Measurements from ENCODE around the gene TOR1B. TPM values are rescaled to one million over a fixed set of nuclear protein-coding genes. Genes with fewer than 3 reads are reported as not detected.

Gene TOR1B
- total RNA-seq, 1 experiment from 2014 or later, result 19.0 TPM

DNA sequence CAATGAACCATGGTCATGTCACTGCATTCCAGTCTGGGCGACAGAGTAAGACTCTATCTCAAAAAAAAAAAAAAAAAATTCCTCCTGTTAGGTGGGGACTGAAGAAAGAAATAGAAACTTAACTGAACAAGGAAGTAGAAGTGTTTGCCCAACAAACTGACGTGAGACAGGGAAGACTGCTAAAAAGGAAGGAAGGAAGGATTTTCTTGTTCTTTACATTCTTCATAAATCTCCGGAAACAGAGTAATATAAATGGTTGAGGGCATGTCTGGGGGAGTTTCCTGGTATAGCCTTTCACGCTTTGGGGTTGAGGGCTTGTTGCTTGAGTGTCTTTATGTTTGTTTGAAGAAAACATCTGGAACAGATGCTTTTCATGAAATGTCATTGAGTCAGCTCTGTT, 3.1 kb downstream of the TOR1B start:
- no TSS peak for BruUV-seq (replicated peaks)
- no peak overlapping the region for H3K27ac ChIP-seq (ENCODE audit: low read depth, low read length)
- H3K4me3 ChIP-seq (replicated peaks in 1 of 2; ENCODE audit: low read depth in 1 of 2, low read length in 2 of 2), result no peak overlapping the region
- no peak overlapping the region for H2AFZ ChIP-seq (ENCODE audit: low read depth, low read length, poor library complexity, severe bottlenecking)
- H4K20me1 ChIP-seq (ENCODE audit: insufficient read depth), result no peaks in the 10 kb centered on the region
- DNase-seq (ENCODE audit: low read depth, low spot score) (no peak), ATAC-seq (no peak)
- H3K36me3 ChIP-seq (ENCODE audit: control insufficient read depth in 1 of 2, insufficient read depth in 2 of 2, low read length in 2 of 2), result peaks cover 6 to 10% of the 10 kb centered on the region in 2 experiments; a peak in 3 of 4 replicates
- intact Hi-C loops (cut with micrococcal nuclease), result no loop called here
- H3K4me2 ChIP-seq (ENCODE audit: low read length), result no peak overlapping the region
- TF ChIP-seq JUND (IDR thresholded peaks at IDR 0.05) (no peak), POLR2AphosphoS5 (IDR thresholded peaks at IDR 0.05; ENCODE audit: low read depth, low read length) (no peak), POLR2A (IDR thresholded peaks at IDR 0.05; ENCODE audit: borderline replicate concordance, extremely low read depth, insufficient read depth, insufficient read length) (no peak), EZH2phosphoT487 (IDR thresholded peaks at IDR 0.05; ENCODE audit: borderline replicate concordance) (no peak), EGR1 (IDR thresholded peaks at IDR 0.05; ENCODE audit: low read depth) (no peak), ZFX (IDR thresholded peaks at IDR 0.05) (no peak), SRF (IDR thresholded peaks at IDR 0.05; ENCODE audit: low read depth) (no peak), CEBPB (IDR thresholded peaks at IDR 0.05; ENCODE audit: low read depth) (no peak), FOSL1 (IDR thresholded peaks at IDR 0.05; ENCODE audit: low read depth) (no peak), CBX3 (IDR thresholded peaks at IDR 0.05; ENCODE audit: low read depth) (no peak), TCF7L2 (IDR thresholded peaks at IDR 0.05; ENCODE audit: borderline replicate concordance, extremely low read depth, insufficient read depth, insufficient read length) (no peak), EZH2 (IDR thresholded peaks at IDR 0.05) (no peak)
- TF ChIP-seq, protein P1, sequence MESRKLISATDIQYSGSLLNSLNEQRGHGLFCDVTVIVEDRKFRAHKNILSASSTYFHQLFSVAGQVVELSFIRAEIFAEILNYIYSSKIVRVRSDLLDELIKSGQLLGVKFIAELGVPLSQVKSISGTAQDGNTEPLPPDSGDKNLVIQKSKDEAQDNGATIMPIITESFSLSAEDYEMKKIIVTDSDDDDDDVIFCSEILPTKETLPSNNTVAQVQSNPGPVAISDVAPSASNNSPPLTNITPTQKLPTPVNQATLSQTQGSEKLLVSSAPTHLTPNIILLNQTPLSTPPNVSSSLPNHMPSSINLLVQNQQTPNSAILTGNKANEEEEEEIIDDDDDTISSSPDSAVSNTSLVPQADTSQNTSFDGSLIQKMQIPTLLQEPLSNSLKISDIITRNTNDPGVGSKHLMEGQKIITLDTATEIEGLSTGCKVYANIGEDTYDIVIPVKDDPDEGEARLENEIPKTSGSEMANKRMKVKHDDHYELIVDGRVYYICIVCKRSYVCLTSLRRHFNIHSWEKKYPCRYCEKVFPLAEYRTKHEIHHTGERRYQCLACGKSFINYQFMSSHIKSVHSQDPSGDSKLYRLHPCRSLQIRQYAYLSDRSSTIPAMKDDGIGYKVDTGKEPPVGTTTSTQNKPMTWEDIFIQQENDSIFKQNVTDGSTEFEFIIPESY (IDR thresholded peaks at IDR 0.05; ENCODE audit: extremely low read depth, insufficient replicate concordance, low read length), result no peak
- TF ChIP-seq, protein P2, sequence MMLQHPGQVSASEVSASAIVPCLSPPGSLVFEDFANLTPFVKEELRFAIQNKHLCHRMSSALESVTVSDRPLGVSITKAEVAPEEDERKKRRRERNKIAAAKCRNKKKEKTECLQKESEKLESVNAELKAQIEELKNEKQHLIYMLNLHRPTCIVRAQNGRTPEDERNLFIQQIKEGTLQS (IDR thresholded peaks at IDR 0.05), result no peak
- H3K9ac ChIP-seq (ENCODE audit: low read length), result no peak overlapping the region
- ChIA-PET CTCF (no interaction called here), POLR2A (no interaction called here), RAD21 (ENCODE audit: low non-redundant PET in 1 of 2, low total read pairs in 2 of 2, uncharacterized antibody in 2 of 2, unreplicated experiment in 2 of 2) (no interaction called here)
- no peaks in the 10 kb centered on the region for H3K9me2 ChIP-seq (ENCODE audit: insufficient read depth)
- peaks cover 4 to 8% of the 10 kb centered on the region in 2 experiments; a peak in 3 of 4 replicates for H3K4me1 ChIP-seq (ENCODE audit: control insufficient read depth in 1 of 2, insufficient read depth in 2 of 2, low read length in 2 of 2)
- H3K27me3 ChIP-seq (ENCODE audit: insufficient read depth, low read length), result no peaks in the 10 kb centered on the region
- no peaks in the 10 kb centered on the region for H3K9me3 ChIP-seq (ENCODE audit: control insufficient read depth in 1 of 2, insufficient read depth in 1 of 2, low read depth in 1 of 2, low read length in 2 of 2)
- H3K79me2 ChIP-seq (ENCODE audit: insufficient read depth, low read length), result peaks cover 17% of the 10 kb centered on the region; the same call in 1 of the 2 replicates
